Thoracic aorta (tissue), 2 donors: ENCODE measurements around the gene WRNIP1. TPM values are rescaled to one million over a fixed set of nuclear protein-coding genes. Genes with fewer than 3 reads are reported as not detected.

Source experiments
- ATAC-seq: fragments of 150-250 bp; one replicate; pipeline ENCODE4 v1.8.0; 2017; ENCODE audit warnings: low read depth; ENCODE audit not compliant: insufficient number of reproducible peaks, low FRiP score
- DNase-seq: peaks from one replicate; pipeline ENCODE4 v3.0.0-alpha.2; 2020; ENCODE audit warnings: low spot score
- H3K27ac ChIP-seq, 2 donors: fragments of 200-600 bp; sonication (generic); 1 replicate in 1 of 2; 2 replicates in 1 of 2; pipeline ENCODE4 v1.5.1; 2016; ENCODE audit warnings: mild to moderate bottlenecking in 2 of 2, moderate library complexity in 2 of 2
- H3K27me3 ChIP-seq: fragments of 200-600 bp; sonication (generic); replicated peaks from 2 replicates; pipeline ENCODE4 v1.6.0; 2016; ENCODE audit warnings: mild to moderate bottlenecking; ENCODE audit not compliant: insufficient read depth
- H3K36me3 ChIP-seq: fragments of 200-600 bp; sonication (generic); one replicate; pipeline ENCODE4 v1.5.1; 2016
- H3K4me1 ChIP-seq, 2 donors: fragments of 200-600 bp; sonication (generic); 1 replicate in 1 of 2; 2 replicates in 1 of 2; pipeline versions ENCODE4 v1.5.1 to v1.6.0; 2016; ENCODE audit warnings: low read depth in 2 of 2, mild to moderate bottlenecking in 1 of 2; ENCODE audit not compliant: control insufficient read depth in 1 of 2
- H3K4me3 ChIP-seq: fragments of 200-600 bp; sonication (generic); 2 replicates; pipeline ENCODE4 v1.5.1; 2016; ENCODE audit warnings: mild to moderate bottlenecking
- H3K9me3 ChIP-seq: fragments of 200-600 bp; sonication (generic); 2 replicates; pipeline ENCODE4 v1.5.1; 2016
- total RNA-seq, 2 donors: library from RNA; depleted of rRNA; stranded (reverse); fragments of >200 nt; gene quantifications; one replicate each; pipeline versions ENCODE4 v1.1.0 to v1.2.3, GENCODE V29; 2016
- TF ChIP-seq, protein P1 (sequence below): fragments of 200-600 bp; sonication (generic); IDR thresholded peaks from one replicate; pipeline ENCODE4 v1.5.1; 2019; ENCODE audit warnings: antibody characterized with exemption

WRNIP1 gene
- total RNA-seq, 2 donors from 2014 or later = 87.8 to 93.3 TPM

DNA sequence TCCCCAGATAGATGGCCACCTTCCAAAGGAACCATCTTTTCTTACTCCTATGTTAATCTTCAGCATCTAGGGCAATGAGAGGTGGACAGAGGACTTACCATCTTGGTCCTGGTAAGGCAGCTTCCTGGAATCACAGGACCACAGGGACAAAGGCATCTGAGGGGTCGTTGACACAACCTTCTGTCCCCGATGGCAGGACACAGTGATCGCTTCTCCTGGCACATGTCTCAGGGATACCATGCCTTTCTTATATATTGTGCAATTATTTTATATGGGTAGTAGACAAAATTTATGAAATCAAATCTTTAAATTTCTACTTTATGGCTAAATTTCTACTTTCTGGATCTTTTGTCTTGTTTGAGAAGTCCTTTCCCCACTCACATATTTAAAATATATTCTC is 56.4 kb downstream of the WRNIP1 start:
- Histone ChIP-seq H3K27me3 (no peaks in the 10 kb centered on the region), H3K4me1 (peaks cover 17 to 39% of the 10 kb centered on the region in 2 donors), H3K36me3 (peaks cover 4% of the 10 kb centered on the region), H3K4me3 (no peak overlapping the region), H3K27ac (no peak overlapping the region), H3K9me3 (no peaks in the 10 kb centered on the region)
- TF ChIP-seq, protein P1, sequence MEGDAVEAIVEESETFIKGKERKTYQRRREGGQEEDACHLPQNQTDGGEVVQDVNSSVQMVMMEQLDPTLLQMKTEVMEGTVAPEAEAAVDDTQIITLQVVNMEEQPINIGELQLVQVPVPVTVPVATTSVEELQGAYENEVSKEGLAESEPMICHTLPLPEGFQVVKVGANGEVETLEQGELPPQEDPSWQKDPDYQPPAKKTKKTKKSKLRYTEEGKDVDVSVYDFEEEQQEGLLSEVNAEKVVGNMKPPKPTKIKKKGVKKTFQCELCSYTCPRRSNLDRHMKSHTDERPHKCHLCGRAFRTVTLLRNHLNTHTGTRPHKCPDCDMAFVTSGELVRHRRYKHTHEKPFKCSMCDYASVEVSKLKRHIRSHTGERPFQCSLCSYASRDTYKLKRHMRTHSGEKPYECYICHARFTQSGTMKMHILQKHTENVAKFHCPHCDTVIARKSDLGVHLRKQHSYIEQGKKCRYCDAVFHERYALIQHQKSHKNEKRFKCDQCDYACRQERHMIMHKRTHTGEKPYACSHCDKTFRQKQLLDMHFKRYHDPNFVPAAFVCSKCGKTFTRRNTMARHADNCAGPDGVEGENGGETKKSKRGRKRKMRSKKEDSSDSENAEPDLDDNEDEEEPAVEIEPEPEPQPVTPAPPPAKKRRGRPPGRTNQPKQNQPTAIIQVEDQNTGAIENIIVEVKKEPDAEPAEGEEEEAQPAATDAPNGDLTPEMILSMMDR = no peak
- ATAC-seq (no peak), DNase-seq (no peak)

DNA sequence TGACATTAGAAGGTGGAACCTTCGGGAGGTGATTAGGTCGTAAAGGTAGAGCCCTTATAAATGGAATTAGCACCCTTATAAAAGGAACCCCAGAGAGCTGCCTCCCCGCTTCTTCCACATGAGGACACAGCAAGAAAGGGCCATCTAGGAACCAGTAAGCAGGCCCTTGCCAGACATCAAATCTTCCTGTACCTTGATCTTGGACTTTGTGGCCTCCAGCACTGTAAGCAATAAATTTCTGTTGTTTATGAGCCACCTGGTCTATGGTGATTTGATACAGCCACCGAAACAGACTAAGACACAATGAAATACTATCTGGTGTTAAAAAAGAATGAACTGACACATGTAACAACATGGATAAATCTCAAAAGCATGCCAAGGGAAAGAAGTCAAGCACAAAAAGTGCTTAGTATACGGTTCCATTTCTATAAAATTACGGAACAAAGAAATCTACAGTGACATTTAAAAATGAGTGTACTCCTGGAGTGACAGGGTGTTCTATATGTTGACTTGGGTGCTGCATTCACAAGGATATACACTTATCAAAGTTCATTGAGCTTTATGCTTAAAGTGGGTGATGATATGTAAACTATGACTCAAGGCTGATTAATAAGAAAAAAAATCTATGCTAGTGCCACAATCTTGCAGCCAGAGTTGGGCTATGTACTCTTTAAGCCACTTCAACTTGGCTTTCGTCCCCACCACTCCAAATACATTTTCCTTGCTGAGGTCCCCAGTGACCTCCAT is 58.1 kb downstream of the WRNIP1 start:
- no peak overlapping the region for H3K4me3 ChIP-seq
- H3K36me3 ChIP-seq = peaks cover 4% of the 10 kb centered on the region
- ATAC-seq = no peak
- TF ChIP-seq, protein P1 = no peak
- DNase-seq = no peak
- H3K9me3 ChIP-seq = no peaks in the 10 kb centered on the region
- H3K27me3 ChIP-seq = no peaks in the 10 kb centered on the region
- H3K27ac ChIP-seq = no peak overlapping the region
- H3K4me1 ChIP-seq = peaks cover 21 to 35% of the 10 kb centered on the region in 2 donors

DNA sequence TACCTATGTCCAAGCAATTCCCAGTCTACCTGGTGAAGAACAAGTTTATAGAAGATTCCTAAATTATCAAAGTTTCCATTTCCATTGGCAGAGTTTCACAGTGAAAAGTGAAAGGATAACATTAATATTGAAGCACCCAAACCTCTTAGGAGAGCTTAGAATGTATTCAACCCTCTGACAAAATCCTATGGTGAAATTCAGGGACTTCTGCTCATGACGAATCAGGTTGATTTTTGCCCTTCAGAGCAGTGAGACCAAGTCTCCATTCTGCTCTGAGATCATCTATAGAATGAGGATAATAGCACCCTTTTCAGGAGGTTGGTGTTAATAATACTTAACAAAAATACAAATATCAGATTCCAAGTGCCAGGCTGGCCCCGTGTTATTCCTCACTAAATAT is 60.9 kb downstream of the WRNIP1 start:
- H3K4me3 ChIP-seq = no peak overlapping the region
- no peaks in the 10 kb centered on the region for H3K27me3 ChIP-seq
- TF ChIP-seq, protein P1 = no peak
- peaks cover 7% of the 10 kb centered on the region for H3K36me3 ChIP-seq
- ATAC-seq = no peak
- no peak overlapping the region for H3K27ac ChIP-seq
- DNase-seq = no peak
- H3K4me1 ChIP-seq = peaks cover 4 to 7% of the 10 kb centered on the region in 2 donors
- no peaks in the 10 kb centered on the region for H3K9me3 ChIP-seq

DNA sequence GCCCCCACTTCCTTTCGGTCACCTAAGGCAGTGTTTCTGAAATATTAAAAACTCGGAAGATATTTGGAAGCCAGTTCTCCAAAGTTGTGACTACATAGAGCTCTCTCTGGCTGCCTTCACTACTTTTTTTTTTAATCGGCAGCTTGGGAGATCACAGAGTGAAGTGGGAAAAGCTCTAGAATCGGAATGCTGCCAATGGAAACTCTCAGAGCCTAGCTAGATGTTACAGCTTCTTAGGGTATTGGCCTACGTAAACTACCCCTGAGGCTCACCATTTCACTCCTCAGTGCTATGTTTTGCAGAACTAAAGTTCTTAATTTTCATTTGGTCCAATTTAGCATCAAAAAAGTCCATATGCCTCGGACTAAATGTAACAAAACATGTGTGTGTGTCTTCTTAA is 61.9 kb downstream of the WRNIP1 start:
- TF ChIP-seq, protein P1 = no peak
- Histone ChIP-seq H3K36me3 (peaks cover 7% of the 10 kb centered on the region), H3K4me3 (no peak overlapping the region), H3K4me1 (peaks cover 4 to 7% of the 10 kb centered on the region in 2 donors), H3K27me3 (no peaks in the 10 kb centered on the region), H3K27ac (no peak overlapping the region), H3K9me3 (no peaks in the 10 kb centered on the region)
- ATAC-seq = no peak
- no peak for DNase-seq

DNA sequence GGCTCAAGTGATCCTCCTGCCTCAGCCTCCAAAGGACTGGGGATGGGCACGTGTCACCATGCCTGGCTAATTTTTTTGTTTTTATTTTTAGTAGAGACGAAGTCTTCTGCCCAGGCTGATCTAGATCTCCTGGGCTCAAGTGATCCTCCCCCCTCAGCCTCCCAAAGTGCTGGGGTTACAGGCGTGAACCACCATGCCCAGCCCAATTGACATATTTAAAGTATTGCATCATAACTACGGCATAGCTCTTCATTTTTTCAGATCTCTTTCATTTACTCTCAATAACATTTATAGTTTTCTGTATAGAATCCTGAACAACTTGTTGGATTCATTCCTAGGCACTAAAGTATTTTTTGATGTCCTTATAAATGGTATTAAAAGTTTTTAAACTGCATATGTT is 63.4 kb downstream of the WRNIP1 start:
- Histone ChIP-seq H3K27ac (no peak overlapping the region), H3K36me3 (peaks cover 11% of the 10 kb centered on the region), H3K4me1 (peaks cover 4 to 7% of the 10 kb centered on the region in 2 donors), H3K27me3 (no peaks in the 10 kb centered on the region), H3K9me3 (no peaks in the 10 kb centered on the region), H3K4me3 (no peak overlapping the region)
- TF ChIP-seq, protein P1 = no peak
- DNase-seq (no peak), ATAC-seq (no peak)
